HepG2 (cell line): ENCODE results near the gene EXTL2. TPM values are rescaled to one million over a fixed set of nuclear protein-coding genes. Genes with fewer than 3 reads are reported as not detected.

Experiments
- ARID5B ChIP-seq: IDR thresholded peaks from 2 replicates; pipeline ENCODE4 v1.4.0; 2020; ENCODE audit warnings: mild to moderate bottlenecking, missing genetic modification reagents
- HNF1B ChIP-seq: sonication (generic); formaldehyde crosslinking; IDR thresholded peaks from 2 replicates; pipeline ENCODE4 v1.5.1; 2020; ENCODE audit warnings: mild to moderate bottlenecking, moderate library complexity, missing genetic modification reagents
- HNF4G ChIP-seq, 2 experiments: sonication (generic) in 1 of 2; formaldehyde crosslinking in 1 of 2; IDR thresholded peaks; 2 replicates each; pipeline versions ENCODE4 v1.4.0 to v1.6.1; 2011 to 2020; ENCODE audit warnings: borderline replicate concordance in 2 of 2, low read depth in 2 of 2, mild to moderate bottlenecking in 2 of 2, low read length in 1 of 2, missing genetic modification reagents in 1 of 2, moderate library complexity in 1 of 2
- KDM3A ChIP-seq: IDR thresholded peaks from 2 replicates; pipeline ENCODE4 v1.6.1; 2018; ENCODE audit warnings: low read depth, missing compliant biosample characterization
- MED1 ChIP-seq: sonication (generic); formaldehyde crosslinking; IDR thresholded peaks from 2 replicates; pipeline ENCODE4 v1.4.0; 2020; ENCODE audit warnings: missing genetic modification reagents
- NCOR1 ChIP-seq: fragments of 200-600 bp; sonication (generic); IDR thresholded peaks from 2 replicates; pipeline ENCODE4 v1.7.0; 2017; ENCODE audit warnings: antibody characterized with exemption, low read length, borderline replicate concordance
- SSRP1 ChIP-seq: IDR thresholded peaks from 2 replicates; pipeline ENCODE4 v1.6.1; 2016; ENCODE audit warnings: control low read depth
- TCF7L2 ChIP-seq: IDR thresholded peaks from 2 replicates; pipeline ENCODE4 v1.6.1; 2011; ENCODE audit warnings: mild to moderate bottlenecking, low read depth, low read length, moderate library complexity
- TFDP1 ChIP-seq: IDR thresholded peaks from 2 replicates; pipeline ENCODE4 v1.6.1; 2016; ENCODE audit warnings: missing compliant biosample characterization, missing genetic modification reagents, borderline replicate concordance
- ZNF253 ChIP-seq: sonication (generic); formaldehyde crosslinking; IDR thresholded peaks from 2 replicates; pipeline ENCODE4 v1.8.0; 2022; ENCODE audit warnings: mild to moderate bottlenecking, missing genetic modification reagents, borderline replicate concordance
- ZNF280D ChIP-seq: sonication (generic); formaldehyde crosslinking; IDR thresholded peaks from 2 replicates; pipeline ENCODE4 v1.5.1; 2020; ENCODE audit warnings: mild to moderate bottlenecking, missing genetic modification reagents
- ZNF362 ChIP-seq: sonication (generic); formaldehyde crosslinking; IDR thresholded peaks from 2 replicates; pipeline ENCODE4 v1.4.0; 2020; ENCODE audit warnings: missing genetic modification reagents, mild to moderate bottlenecking, borderline replicate concordance
- ZNF496 ChIP-seq: sonication (generic); formaldehyde crosslinking; IDR thresholded peaks from 2 replicates; pipeline ENCODE4 v1.8.1; 2023; ENCODE audit warnings: mild to moderate bottlenecking, moderate library complexity, missing genetic modification reagents; ENCODE audit not compliant: insufficient replicate concordance
- polyA plus RNA-seq, 8 experiments: library from polyadenylated mRNA; depleted of rRNA in 3 of 8; stranded (reverse) in 7 of 8; unstranded in 1 of 8; fragments of >200 nt; fragmentation: Illumina TruSeq in 4 of 8; extraction: Trizol in 4 of 8; gene quantifications; 2 replicates each; pipeline versions ENCODE4 v1.2.1 to v1.2.3, GENCODE V29; 2011 to 2016; ENCODE audit warnings: low read depth in 4 of 8, missing spikeins in 1 of 8, mixed read lengths in 1 of 8; ENCODE audit not compliant: insufficient read depth in 1 of 8
- total RNA-seq, 5 experiments: library from RNA; depleted of rRNA; stranded (reverse); fragments of >200 nt; fragmentation: Illumina TruSeq; extraction: Trizol; gene quantifications; 2 replicates each; pipeline ENCODE4 v1.2.3, GENCODE V29; 2016; ENCODE audit warnings: low read depth in 1 of 5

EXTL2 gene
- total and polyA plus RNA-seq, 2 of the 13 experiments (the other 11 are each of a cell fraction or from before 2014, with no cell fraction given), result 22.0 to 23.5 TPM

GRCh38 chr1:100895540-100896480 is 1.2 kb upstream of the EXTL2 start, which contains the start of gene SLC30A7 (continued):
- peak; percentile 37; the same call in 1 of the 2 replicates for TF ChIP-seq ZNF280D (CRISPR knock-in tag)
- peak; percentile 19; the same call in 1 of the 2 replicates for TF ChIP-seq ZNF253
- TF ChIP-seq HNF4G (IDR thresholded peaks at IDR 0.05; ENCODE audit: borderline replicate concordance, low read depth, low read length), result no peak
- TF ChIP-seq HNF4G (CRISPR knock-in tag; IDR thresholded peaks at IDR 0.05; ENCODE audit: borderline replicate concordance, low read depth), result no peak
- TF ChIP-seq HNF1B (CRISPR knock-in tag), result peak; percentile 74; the same call in 1 of the 2 replicates
- TF ChIP-seq TCF7L2, result no peak
- TF ChIP-seq ZNF496 (CRISPR knock-in tag), result no peak
- no peak for TF ChIP-seq SSRP1 (CRISPR knock-in tag)
- TF ChIP-seq KDM3A (CRISPR knock-in tag), result 0 out of 2 replicates have a peak, but pooled peaks have one; percentile 40
- 0 out of 2 replicates have a peak, but pooled peaks have one; percentile 36 for TF ChIP-seq ARID5B (CRISPR knock-in tag)
- TF ChIP-seq TFDP1 (CRISPR knock-in tag), result peak; percentile 27; the same call in 1 of the 2 replicates
- peak; percentile 55 for TF ChIP-seq MED1 (CRISPR knock-in tag)
- TF ChIP-seq NCOR1, result peak; percentile 3; the same call in 1 of the 2 replicates
- no peak for TF ChIP-seq ZNF362
